ENCODE results near the gene TXN2.

The TXN2 gene

DNA sequence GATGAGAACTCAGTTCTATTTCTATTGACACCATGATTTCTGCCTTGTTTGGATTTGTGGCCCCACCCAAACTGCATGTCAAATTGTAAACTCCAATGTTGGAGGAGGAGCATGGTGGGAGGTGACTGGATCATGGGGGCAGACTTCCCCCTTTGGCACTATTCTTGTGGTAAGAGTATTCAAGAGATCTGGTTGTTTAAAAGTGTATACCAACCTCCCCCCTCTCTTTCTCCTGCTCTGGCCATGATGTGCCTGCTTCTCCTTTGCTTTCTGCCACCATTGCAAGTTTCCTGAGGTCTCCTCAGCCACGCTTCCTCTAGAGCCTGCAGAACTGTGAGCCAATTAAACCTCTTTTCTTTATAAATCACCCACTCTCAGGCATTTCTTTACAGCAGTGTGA lies 33.3 kb upstream of the TXN2 start:
- Mint-ChIP-seq H3K27me3 (ENCODE audit: low read depth, poor library complexity) (no peaks in the 10 kb centered on the region), H3K4me3 (no peak overlapping the region), H3K36me3 (ENCODE audit: low read depth) (peaks cover 84% of the 10 kb centered on the region), H3K9me3 (no peaks in the 10 kb centered on the region), H3K27ac (no peak overlapping the region), H3K4me1 (no peaks in the 10 kb centered on the region)
- no peak for TF ChIP-seq CTCF (IDR thresholded peaks at IDR 0.05)
- DNase-seq = no peak

DNA sequence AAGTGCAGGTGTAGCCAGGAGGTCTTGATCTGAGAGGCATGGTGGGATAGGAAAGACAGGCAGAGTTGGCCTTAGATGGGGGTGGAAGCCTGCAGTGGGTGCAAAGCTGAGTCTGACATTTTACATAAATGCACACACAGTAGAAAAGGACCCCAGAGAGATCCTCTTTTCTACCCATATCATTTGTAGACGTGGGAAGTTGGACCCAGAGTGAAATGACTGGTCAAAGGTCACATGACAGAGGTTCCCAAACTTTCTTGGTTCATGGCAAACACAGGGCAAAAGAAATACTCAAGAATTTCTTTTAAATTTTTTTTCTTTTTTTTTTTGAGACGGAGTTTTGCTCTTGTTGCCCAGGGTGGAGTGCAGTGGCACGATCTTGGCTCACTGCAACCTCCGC lies 31.6 kb upstream of the TXN2 start:
- no peak overlapping the region for H3K27ac Mint-ChIP-seq
- H3K4me1 Mint-ChIP-seq = no peaks in the 10 kb centered on the region
- peaks cover 76% of the 10 kb centered on the region for H3K36me3 Mint-ChIP-seq (ENCODE audit: low read depth)
- H3K4me3 Mint-ChIP-seq = no peak overlapping the region
- H3K9me3 Mint-ChIP-seq = no peaks in the 10 kb centered on the region
- H3K27me3 Mint-ChIP-seq (ENCODE audit: low read depth, poor library complexity) = peaks cover 4% of the 10 kb centered on the region
- no peak for TF ChIP-seq CTCF (IDR thresholded peaks at IDR 0.05)
- no peak for DNase-seq

DNA sequence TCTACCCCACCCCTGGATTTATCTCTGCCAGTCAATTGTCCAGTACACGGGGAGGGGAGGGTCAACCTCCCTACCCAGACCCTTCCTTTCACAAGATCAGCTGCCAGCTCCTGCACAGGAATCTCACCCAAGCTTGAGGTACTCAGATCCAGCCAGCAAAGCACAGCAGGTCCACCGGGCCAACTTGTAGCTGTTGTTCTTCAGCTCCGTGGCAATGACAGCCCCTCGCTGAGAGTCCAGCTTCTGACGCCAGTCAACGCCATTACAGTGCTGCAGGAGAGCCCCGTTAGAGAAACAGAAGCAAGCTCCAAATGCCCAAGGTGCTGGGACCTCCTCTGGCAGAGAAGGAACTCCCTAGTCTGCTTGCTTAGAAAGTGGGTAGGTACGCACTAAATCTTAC lies 30.9 kb upstream of the TXN2 start:
- Mint-ChIP-seq H3K27me3 (ENCODE audit: low read depth, poor library complexity) (peaks cover 7% of the 10 kb centered on the region), H3K4me3 (no peak overlapping the region), H3K27ac (no peak overlapping the region), H3K9me3 (peaks cover 3% of the 10 kb centered on the region), H3K36me3 (ENCODE audit: low read depth) (peaks cover 69% of the 10 kb centered on the region), H3K4me1 (peaks cover 3% of the 10 kb centered on the region)
- DNase-seq = no peak
- TF ChIP-seq CTCF (IDR thresholded peaks at IDR 0.05) = no peak

GRCh38 chr22:36510966-36511881 lies 29.8 kb upstream of the TXN2 start:
- Mint-ChIP-seq H3K4me3 (no peak overlapping the region), H3K4me1 (peaks cover 5% of the 10 kb centered on the region), H3K27me3 (ENCODE audit: low read depth, poor library complexity) (peaks cover 9% of the 10 kb centered on the region), H3K36me3 (ENCODE audit: low read depth) (peaks cover 58% of the 10 kb centered on the region), H3K9me3 (peaks cover 4% of the 10 kb centered on the region), H3K27ac (peak overlapping the region; percentile 4)
- TF ChIP-seq CTCF (IDR thresholded peaks at IDR 0.05) = peak; percentile 56
- DNase-seq = peak; percentile 54

DNA sequence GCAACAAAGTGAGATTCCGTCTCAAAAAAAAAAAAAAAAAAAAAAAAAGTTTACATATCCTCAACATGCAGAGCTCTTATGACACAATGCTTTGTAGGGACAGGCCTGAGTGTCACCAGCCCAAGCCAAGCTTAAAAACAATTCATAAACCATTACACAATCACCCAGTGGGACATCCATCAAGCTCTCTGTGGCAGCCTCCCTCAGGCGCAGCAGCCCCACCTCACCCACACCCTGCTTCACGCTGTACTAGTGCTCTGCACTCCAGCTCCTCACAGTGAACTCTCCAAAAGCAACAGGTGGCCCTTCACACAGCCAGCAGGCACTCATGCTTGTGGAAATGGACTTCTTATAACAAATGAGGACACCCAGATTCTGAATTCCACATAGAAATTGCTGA lies 28.9 kb upstream of the TXN2 start:
- Mint-ChIP-seq H3K4me3 (no peak overlapping the region), H3K27ac (no peak overlapping the region), H3K9me3 (peaks cover 4% of the 10 kb centered on the region), H3K36me3 (ENCODE audit: low read depth) (peaks cover 50% of the 10 kb centered on the region), H3K4me1 (peaks cover 5% of the 10 kb centered on the region), H3K27me3 (ENCODE audit: low read depth, poor library complexity) (peaks cover 9% of the 10 kb centered on the region)
- DNase-seq = no peak
- no peak for TF ChIP-seq CTCF (IDR thresholded peaks at IDR 0.05)

DNA sequence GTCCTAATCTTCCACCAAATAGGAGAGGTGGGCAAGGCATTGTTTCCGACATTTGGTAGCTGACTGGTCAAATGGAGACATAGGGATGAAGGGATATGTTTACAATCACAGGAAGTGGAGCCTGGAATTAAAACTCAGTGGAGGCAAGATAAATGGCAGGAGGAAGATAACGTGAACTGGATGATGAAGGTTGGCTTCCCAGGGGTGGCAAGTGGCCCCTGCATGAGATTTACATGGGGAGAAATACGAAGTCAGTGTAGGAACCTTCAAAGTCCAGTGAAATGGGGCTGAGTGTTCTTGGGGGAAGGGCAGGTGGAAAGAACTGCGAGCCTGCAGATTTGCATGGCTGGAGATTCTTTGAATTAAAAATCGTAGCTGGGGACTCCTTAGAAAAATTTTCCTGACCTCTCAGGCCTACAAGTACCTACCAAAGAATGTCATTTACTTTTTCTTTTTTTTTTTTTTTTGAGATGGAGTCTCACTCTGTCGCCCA lies 26.1 kb upstream of the TXN2 start:
- Mint-ChIP-seq H3K4me1 (peaks cover 17% of the 10 kb centered on the region), H3K27ac (no peak overlapping the region), H3K9me3 (peaks cover 4% of the 10 kb centered on the region), H3K36me3 (ENCODE audit: low read depth) (peaks cover 42% of the 10 kb centered on the region), H3K27me3 (ENCODE audit: low read depth, poor library complexity) (peaks cover 9% of the 10 kb centered on the region), H3K4me3 (peak overlapping the region; percentile 63)
- DNase-seq = no peak
- no peak for TF ChIP-seq CTCF (IDR thresholded peaks at IDR 0.05)

All from nephron progenitor cell (in vitro differentiated cells).